K562 treated with DMSO at 1 percent for 4 hours (cell line): ENCODE data around the gene LILRB2. TPM values are rescaled to one million over a fixed set of nuclear protein-coding genes. Genes with fewer than 3 reads are reported as not detected.

Experiments used
- total RNA-seq: library from RNA; unstranded; fragments of 300-600 nt; gene quantifications from 2 replicates; pipeline ENCODE4 v1.2.3, GENCODE V29; 2022; ENCODE audit not compliant: insufficient read depth

Gene LILRB2
- total RNA-seq, result not detected in 2 replicates

GRCh38 chr19:54281007-54281728, at the start of gene LILRB2:
TSS of gene LILRB2 (minus strand) at chr19:54281110. CDS start at chr19:54280496, 614 bp downstream.

GRCh38 chr19:54312436-54313377, 31.8 kb upstream of the LILRB2 start, which contains the start of gene LILRA5:
TSS of gene LILRA5 (minus strand) at chr19:54313166. CDS start at chr19:54313019, 147 bp downstream.

DNA sequence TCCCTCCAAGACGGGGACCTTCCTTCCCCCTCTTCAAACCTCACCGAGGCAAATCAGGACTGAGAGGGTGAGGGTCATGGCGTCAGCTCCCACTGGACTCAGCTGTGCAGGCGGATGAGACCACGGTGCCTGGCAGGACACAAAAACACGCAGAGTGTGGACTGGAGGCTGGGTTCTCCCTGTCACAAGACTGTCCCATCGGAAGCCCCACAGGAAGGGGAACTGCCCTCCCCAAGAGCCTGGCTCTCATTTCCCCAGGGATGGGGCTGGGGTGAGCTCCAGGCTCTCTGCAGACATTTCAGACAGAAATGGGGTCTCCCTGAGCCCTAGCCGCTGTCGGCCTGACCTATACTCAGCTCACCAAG, 23.8 kb downstream of the LILRB2 start, which contains the start of gene LILRB5:
LILRB5 (minus strand) TSS at position 158 of the 365 bp plus-strand sequence; CDS start at position 78, 80 bp downstream.

GRCh38 chr19:54242646-54243045, 38.3 kb downstream of the LILRB2 start, which contains the start of gene LILRA6:
TSS of gene LILRA6 (minus strand) at chr19:54242790.

Other genes with a start within 250 kb of the LILRB2 start
- gene VSTM1, start 217.2 kb downstream of the LILRB2 start, total RNA-seq, result not detected in 2 replicates
- not detected in 2 replicates for gene TARM1, start 199.7 kb downstream of the LILRB2 start, total RNA-seq
- gene OSCAR, start 180.3 kb downstream of the LILRB2 start, total RNA-seq, result 2.3 and 3.6 TPM in 2 replicates
- 61.7 and 117 TPM in 2 replicates for gene NDUFA3, start 178.3 kb downstream of the LILRB2 start, total RNA-seq
- 7.9 and 11.9 TPM in 2 replicates for gene TFPT, start 165.5 kb downstream of the LILRB2 start, total RNA-seq
- gene PRPF31, start 165.4 kb downstream of the LILRB2 start, total RNA-seq, result 62.7 and 68.2 TPM in 2 replicates
- gene CNOT3, start 143.3 kb downstream of the LILRB2 start, total RNA-seq, result 73.8 and 80.3 TPM in 2 replicates
- 3.8 and 4.4 TPM in 2 replicates for gene LENG1, start 121.4 kb downstream of the LILRB2 start, total RNA-seq
- 0.71 TPM in 1 of 2 replicates, not detected in the other for gene TMC4, start 108.0 kb downstream of the LILRB2 start, total RNA-seq
- gene MBOAT7, start 91.5 kb downstream of the LILRB2 start, total RNA-seq, result 219 and 267 TPM in 2 replicates
- 50.4 and 59.5 TPM in 2 replicates for gene TSEN34, start 89.8 kb downstream of the LILRB2 start, total RNA-seq
- 6,479 and 6,972 TPM in 2 replicates for gene RPS9, start 80.3 kb downstream of the LILRB2 start, total RNA-seq
- not detected in 2 replicates for gene LILRB3, start 58.1 kb downstream of the LILRB2 start, total RNA-seq
- not detected in 2 replicates for gene LILRA6, start 38.3 kb downstream of the LILRB2 start, total RNA-seq
- gene LILRB5, start 23.8 kb downstream of the LILRB2 start, total RNA-seq, result not detected in 2 replicates
- gene LILRA5, start 32.1 kb upstream of the LILRB2 start, total RNA-seq, result not detected in 2 replicates
- gene LILRA4, start 58.1 kb upstream of the LILRB2 start, total RNA-seq, result not detected in 2 replicates
- gene LAIR1, start 83.8 kb upstream of the LILRB2 start, total RNA-seq, result not detected in 2 replicates
- gene TTYH1, start 134.4 kb upstream of the LILRB2 start, total RNA-seq, result not detected in 2 replicates
- 158 and 187 TPM in 2 replicates for gene LENG8, start 168.1 kb upstream of the LILRB2 start, total RNA-seq
- gene LENG9, start 182.7 kb upstream of the LILRB2 start, total RNA-seq, result 0.34 and 0.69 TPM in 2 replicates
- gene CDC42EP5, start 192.2 kb upstream of the LILRB2 start, total RNA-seq, result 3.0 TPM in 1 of 2 replicates, not detected in the other
- not detected in 2 replicates for gene LAIR2, start 221.7 kb upstream of the LILRB2 start, total RNA-seq